Measurements from ENCODE around the gene TASL. TPM values are rescaled to one million over a fixed set of nuclear protein-coding genes. Genes with fewer than 3 reads are reported as not detected.

The TASL gene
- total and polyA plus RNA-seq, 2 of the 8 experiments (the other 6 are each of a cell fraction or from before 2014, with no cell fraction given), result not detected

GRCh38 chrX:30620980-30621618, 43.5 kb upstream of the TASL start:
- Histone ChIP-seq H3K23me2 (ENCODE audit: low read depth, low read length) (no peaks in the 10 kb centered on the region), H3K79me2 (ENCODE audit: control insufficient read depth in 1 of 2, insufficient read depth in 2 of 2, low read length in 2 of 2) (no peaks in the 10 kb centered on the region), H3K27me3 (replicated peaks in 1 of 4; ENCODE audit: control insufficient read depth in 3 of 4, extremely low read depth in 1 of 4, insufficient read depth in 3 of 4, low read length in 3 of 4) (no peaks in the 10 kb centered on the region), H3K56ac (replicated peaks; ENCODE audit: insufficient read length, low read depth, low read length) (no peak overlapping the region), H3K4ac (replicated peaks; ENCODE audit: insufficient read length, low read depth, low read length) (no peak overlapping the region), H4K91ac (replicated peaks; ENCODE audit: insufficient read length, low read length) (no peak overlapping the region), H3K4me3 (ENCODE audit: extremely low read depth in 1 of 4, insufficient read depth in 2 of 4, low read depth in 3 of 4, low read length in 4 of 4) (no peak overlapping the region), H3K4me1 (replicated peaks in 1 of 4; ENCODE audit: control insufficient read depth in 3 of 4, insufficient read depth in 4 of 4, low read length in 3 of 4) (no peaks in the 10 kb centered on the region), H3K18ac (ENCODE audit: extremely low read depth, low read length) (no peak overlapping the region), H3K14ac (ENCODE audit: insufficient read length) (no peak overlapping the region), H3K36me3 (ENCODE audit: control insufficient read depth in 2 of 4, insufficient read depth in 4 of 4, low read length in 3 of 4) (no peaks in the 10 kb centered on the region), H2BK20ac (ENCODE audit: low read length) (no peak overlapping the region), H2AFZ (ENCODE audit: low read length) (no peak overlapping the region), H3K27ac (ENCODE audit: low read depth, low read length) (no peak overlapping the region), H3K9me3 (ENCODE audit: insufficient read depth in 2 of 2, low read depth in 1 of 2, low read length in 1 of 2) (peaks cover 0 to 5% of the 10 kb centered on the region in 2 experiments; a peak in 1 of 4 replicates), H3K9ac (replicated peaks in 1 of 4; ENCODE audit: extremely low read depth in 1 of 4, low read depth in 3 of 4, low read length in 3 of 4) (no peak overlapping the region), H4K20me1 (replicated peaks in 1 of 2; ENCODE audit: control insufficient read depth in 1 of 2, insufficient read depth in 2 of 2, low read length in 2 of 2) (no peaks in the 10 kb centered on the region), H2BK15ac (ENCODE audit: low read length) (no peak overlapping the region), H2BK120ac (replicated peaks; ENCODE audit: low read depth, low read length) (no peak overlapping the region), H2AK5ac (ENCODE audit: low read depth, low read length) (no peak overlapping the region), H4K5ac (ENCODE audit: insufficient read length, low read depth, low read length) (no peak overlapping the region), H2BK12ac (ENCODE audit: low read depth, low read length) (no peak overlapping the region), H3K23ac (ENCODE audit: insufficient read length) (no peak overlapping the region), H3K4me2 (ENCODE audit: insufficient read depth in 1 of 2, low read depth in 2 of 2, low read length in 2 of 2) (no peak overlapping the region), H3K79me1 (ENCODE audit: low read depth, low read length) (no peaks in the 10 kb centered on the region), H2BK5ac (ENCODE audit: low read depth, low read length) (no peak overlapping the region), H4K8ac (ENCODE audit: extremely low read depth, insufficient read depth, low read length) (no peak overlapping the region)
- FAIRE-seq (no peak), DNase-seq (ENCODE audit: low read depth in 1 of 2, low spot score in 2 of 2) (no peak)
- CTCF ChIA-PET (ENCODE audit: partially characterized antibody), result interaction anchor here (1.9 kb wide), 1 partner anchor 14 kb away, joined by 6 read pairs; no protein-coding TSS in a partner anchor
- WGBS, 2 experiments (ENCODE audit: extremely low coverage in 1 of 2, insufficient coverage in 1 of 2, insufficient read length in 1 of 2, insufficient replicate concordance in 2 of 2, low coverage in 1 of 2, low lambda C conversion rate in 2 of 2, missing lambda C conversion rate in 1 of 2), result 100% methylated on average over 2 of the region's 2 CpGs; no CpG with 5 or more reads in 1 of the 2 experiments
- POLR2A ChIA-PET (ENCODE audit: partially characterized antibody), result no interaction called here
- TF ChIP-seq RNF2 (IDR thresholded peaks at IDR 0.05; ENCODE audit: borderline replicate concordance, low read depth, low read length, missing control alignments, poor library complexity, severe bottlenecking) (no peak), NANOG (IDR thresholded peaks at IDR 0.05; ENCODE audit: insufficient read depth, low read depth, low read length, poor library complexity, severe bottlenecking) (no peak), CTCF (IDR thresholded peaks at IDR 0.05; ENCODE audit: control extremely low read depth in 1 of 3, insufficient read depth in 1 of 3, low read depth in 1 of 3, low read length in 3 of 3) (no peak), SP1 (IDR thresholded peaks at IDR 0.05; ENCODE audit: low read depth, low read length) (no peak), ATF3 (IDR thresholded peaks at IDR 0.05; ENCODE audit: insufficient read depth, low read depth, low read length) (no peak), BCL11A (IDR thresholded peaks at IDR 0.05; ENCODE audit: low read depth in 2 of 2, low read length in 2 of 2) (no peak), BACH1 (IDR thresholded peaks at IDR 0.05; ENCODE audit: low read length) (no peak), HDAC2 (IDR thresholded peaks at IDR 0.05; ENCODE audit: borderline replicate concordance in 1 of 2, low read depth in 2 of 2, low read length in 2 of 2) (no peak), POLR2AphosphoS5 (IDR thresholded peaks at IDR 0.05; ENCODE audit: low read depth, low read length) (no peak)
